SH-SY5Y (cell line): ENCODE results near the gene MORN4.

Experiments
- GATA2 ChIP-seq: IDR thresholded peaks from 2 replicates; pipeline ENCODE4 v1.6.1; 2011; ENCODE audit warnings: mild to moderate bottlenecking, low read depth, low read length
- GATA3 ChIP-seq: IDR thresholded peaks from 2 replicates; pipeline ENCODE4 v1.6.1; 2011; ENCODE audit warnings: low read depth, mild to moderate bottlenecking, low read length, moderate library complexity

The MORN4 gene

DNA sequence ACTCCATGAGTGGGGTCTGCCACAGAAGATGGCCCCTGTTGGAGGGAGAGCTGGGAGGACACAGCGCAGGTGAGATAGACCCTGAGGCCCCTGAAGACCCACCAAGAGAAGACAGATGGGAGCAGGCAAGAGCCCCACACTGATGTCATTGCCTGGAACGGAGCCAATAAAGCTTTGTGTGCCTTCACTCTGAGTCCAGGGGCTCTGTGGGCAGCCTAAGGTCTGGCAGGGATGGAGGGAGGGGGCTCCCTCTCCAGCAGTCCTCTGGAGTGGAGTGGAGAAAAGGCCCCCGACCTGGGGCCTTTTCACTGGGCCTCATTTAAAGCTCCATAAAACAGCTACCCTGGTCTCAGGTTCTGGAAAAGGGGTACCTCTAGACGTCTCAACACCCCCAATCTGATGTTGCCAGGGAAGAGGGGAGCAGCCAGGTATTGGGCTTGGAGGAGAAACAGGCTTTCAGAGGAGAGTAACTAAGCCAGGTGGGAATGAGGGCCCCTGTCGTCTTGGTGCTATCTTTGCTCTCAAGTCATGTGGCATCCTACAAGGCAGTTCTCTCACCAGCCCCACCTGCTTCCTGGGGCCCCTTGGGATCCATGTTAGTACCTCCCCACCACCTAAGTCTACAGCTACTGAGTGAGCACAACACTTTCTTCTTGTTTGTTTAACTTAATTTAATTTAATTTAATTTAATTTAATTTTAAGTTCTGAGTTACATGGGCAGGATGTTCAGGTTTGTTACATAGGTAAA is 42.4 kb downstream of the MORN4 start:
- no peak for TF ChIP-seq GATA3
- no peak for TF ChIP-seq GATA2

DNA sequence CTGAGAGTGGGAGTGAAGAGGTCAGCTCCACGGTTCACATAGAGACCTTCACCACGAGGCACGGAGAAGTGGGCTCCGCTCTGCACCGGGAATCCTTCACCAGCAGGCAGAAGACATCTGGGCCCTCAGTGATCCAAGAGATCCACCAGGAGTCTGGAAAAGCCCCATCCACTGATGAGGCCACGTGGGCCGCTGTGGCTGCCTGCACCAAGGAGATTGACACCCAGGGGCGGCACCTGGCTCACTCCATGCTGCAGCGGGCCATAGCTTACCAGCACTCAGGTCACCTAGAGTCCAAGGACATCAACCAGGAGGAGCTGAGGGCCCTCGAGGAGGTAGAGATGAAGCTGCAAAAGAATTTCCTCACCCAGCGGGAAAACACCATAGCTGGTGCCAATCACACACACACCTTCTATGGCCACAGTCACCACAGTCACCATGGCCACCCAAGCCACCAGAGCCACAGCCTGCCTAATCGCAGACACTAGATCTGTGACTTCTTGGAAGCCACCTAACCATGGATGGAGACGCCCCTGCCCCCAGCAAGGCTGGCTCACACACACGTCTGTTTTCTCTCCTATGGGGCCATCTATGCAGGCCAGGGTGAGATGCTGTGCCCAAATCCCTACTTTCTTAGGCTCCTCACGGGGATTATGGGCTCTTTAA is 43.1 kb downstream of the MORN4 start:
- TF ChIP-seq GATA3: no peak
- no peak for TF ChIP-seq GATA2

DNA sequence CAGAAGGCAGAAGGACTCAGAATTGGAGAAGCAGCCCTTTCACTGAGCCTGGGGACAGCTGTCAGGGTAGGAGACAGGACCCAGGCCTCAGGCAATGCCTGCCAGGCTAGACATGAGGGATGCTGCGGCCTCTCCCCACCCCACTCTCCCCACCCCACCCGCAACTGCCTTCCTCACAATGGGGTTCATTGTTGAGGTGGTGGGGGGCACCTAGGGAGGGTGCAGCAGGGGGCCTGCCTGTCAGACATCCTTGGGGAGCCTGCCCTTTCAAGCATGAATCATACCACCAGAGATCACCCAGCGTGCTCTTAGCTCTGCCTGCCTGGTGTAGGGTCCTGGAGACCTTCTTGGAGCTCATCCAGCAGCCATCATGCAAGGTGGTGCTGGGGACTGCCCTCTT is 43.8 kb downstream of the MORN4 start, which contains the start of gene C10orf62:
Gene C10orf62 (plus strand): TSS at position 243 of the 400 bp plus-strand sequence. CDS start 177 bp downstream, outside the sequence.
- TF ChIP-seq GATA3 (no peak), GATA2 (no peak)

DNA sequence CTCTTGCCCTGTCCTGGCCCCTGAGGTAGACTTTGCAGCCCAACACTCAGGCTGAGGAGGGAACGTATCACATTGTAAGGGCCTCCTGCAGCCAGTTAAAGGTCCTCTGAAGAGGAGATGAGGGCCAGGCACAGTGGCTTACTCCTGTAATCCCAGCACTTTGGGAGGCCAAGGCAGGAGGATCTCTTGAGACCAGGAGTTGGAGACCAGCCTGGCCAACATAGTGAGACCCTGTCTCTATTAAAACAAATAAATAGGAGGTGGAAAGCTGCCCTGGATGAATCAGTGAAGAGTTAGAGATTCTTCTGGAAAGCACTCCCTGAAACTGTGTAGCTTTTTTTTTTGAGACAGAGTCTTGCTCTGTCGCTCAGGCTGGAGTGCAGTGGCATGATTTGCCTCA is 46.1 kb downstream of the MORN4 start:
- TF ChIP-seq GATA3 (no peak), GATA2 (no peak)

DNA sequence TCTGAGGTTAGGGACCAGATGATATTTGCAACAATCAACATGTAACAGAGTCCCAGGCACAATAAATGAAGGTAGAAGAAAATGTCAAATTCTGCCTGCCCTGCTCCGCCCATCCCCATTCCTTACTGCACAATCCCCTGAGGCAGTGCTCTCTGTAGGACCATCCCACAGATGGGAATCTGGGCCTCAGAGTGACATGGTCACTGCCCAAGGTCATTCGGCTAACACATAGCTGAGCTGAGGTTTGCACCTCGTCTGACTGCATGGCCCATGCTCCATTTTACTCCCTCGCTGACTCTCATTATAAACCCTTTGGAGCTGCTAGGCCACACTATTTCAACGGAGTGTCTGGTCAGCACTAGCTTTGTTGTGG is 47.9 kb downstream of the MORN4 start:
- TF ChIP-seq GATA2: no peak
- TF ChIP-seq GATA3: no peak

DNA sequence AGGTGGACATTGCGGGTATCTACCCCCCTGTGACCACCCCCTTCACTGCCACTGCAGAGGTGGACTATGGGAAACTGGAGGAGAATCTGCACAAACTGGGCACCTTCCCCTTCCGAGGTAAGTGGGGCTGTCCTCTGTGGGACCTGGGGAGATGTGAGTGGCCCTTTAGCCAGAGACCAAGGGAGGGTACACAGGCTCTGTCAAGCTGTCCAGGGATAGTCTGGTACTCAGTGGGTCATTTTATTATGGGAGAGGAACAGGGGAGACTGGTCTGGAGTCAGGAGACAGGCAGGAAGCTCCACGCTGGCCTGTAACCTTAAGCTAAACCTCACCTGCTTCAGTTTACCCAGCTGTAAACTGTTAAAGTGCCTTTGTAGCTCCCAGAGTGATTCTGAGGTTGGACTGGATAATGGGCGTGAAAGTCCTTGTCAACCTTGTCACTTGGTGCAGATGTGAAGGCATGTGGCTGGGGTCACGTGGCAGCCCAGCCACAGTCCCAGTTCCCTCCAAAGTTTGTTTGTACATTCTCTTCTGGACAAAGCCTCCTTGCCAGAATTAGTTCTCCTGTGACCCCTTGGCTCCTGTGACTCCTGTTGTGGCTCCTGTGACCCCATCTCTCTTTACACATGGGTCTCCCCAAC is 48.4 kb downstream of the MORN4 start:
- TF ChIP-seq GATA2 (no peak), GATA3 (no peak)

DNA sequence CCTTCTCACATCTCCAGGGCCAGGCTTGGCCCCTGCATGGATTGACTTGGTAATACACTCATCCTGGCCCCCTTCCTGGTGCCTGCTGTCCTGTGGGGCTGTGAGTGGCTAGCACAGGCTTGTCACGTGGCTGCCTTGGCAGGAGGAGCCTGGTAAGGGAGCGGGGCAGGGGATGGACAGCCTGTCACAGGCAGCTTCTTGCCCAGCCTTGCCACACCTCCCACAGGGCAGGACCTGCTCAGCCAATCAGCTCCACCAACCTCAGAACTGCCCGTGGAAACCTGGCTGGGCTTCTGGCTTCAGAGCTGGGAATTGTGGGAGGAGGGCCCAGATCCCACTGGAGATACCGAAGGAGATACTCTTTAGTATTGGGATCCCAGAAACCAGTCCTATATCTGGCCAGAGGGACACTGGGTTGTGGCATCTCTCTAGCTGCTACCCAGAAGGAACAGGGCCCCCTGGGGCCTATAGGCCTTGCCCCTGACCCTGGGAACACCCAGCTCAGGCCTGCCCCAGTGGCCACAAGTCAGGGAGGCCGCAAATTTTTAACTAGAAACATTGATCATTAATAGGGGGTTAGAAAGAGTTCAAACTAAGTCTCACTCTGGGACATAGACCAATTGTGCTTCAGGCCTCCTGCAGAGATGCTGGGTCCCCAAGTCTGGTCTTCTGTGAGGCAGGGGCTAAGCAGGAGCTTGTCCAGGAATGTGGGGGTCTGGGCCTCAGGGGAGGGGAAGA is 49.1 kb downstream of the MORN4 start, which contains the start of gene HOGA1:
Gene HOGA1 (plus strand): TSS at position 330 of the 738 bp plus-strand sequence. CDS start 315 bp downstream, at position 645.
- TF ChIP-seq GATA2 (peak; percentile 54; the same call in 1 of the 2 replicates), GATA3 (no peak)

DNA sequence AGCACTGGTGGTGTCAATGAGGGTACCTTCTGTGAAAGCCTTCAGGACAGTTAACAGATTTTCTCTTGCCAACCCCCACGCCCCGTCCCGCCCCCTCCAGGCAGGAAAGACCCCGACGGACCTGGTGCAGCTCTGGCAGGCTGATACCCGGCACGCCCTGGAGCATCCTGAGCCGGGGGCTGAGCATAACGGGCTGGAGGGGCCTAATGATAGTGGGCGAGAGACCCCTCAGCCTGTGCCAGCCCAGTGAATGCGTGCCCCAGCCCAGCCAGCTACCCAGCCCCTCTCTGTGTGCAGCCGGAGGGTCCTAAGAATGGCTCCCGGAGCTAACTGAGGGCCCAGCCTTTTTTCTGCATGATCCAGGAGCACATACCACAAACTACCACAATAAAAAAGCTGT is 49.8 kb downstream of the MORN4 start:
- TF ChIP-seq GATA3 (no peak), GATA2 (no peak)

DNA sequence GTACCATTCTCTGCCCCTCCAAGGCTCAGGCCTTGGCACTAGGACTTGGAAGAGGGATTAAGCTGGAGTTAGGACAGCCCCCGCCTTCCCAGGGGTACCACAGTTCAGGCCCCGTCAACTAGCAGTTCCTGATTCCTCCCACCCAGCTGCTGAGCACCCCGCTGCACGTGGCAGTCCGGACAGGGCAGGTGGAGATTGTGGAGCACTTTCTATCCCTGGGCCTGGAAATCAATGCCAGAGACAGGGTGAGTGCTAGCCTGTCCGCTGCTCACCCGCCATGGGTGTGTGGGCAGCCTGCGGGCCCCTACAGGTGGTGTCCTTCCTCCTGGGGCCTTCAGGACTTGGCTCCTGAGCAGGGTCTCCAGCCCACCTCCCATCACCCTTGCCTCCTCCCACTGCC is 51.1 kb downstream of the MORN4 start:
- no peak for TF ChIP-seq GATA2
- no peak for TF ChIP-seq GATA3

DNA sequence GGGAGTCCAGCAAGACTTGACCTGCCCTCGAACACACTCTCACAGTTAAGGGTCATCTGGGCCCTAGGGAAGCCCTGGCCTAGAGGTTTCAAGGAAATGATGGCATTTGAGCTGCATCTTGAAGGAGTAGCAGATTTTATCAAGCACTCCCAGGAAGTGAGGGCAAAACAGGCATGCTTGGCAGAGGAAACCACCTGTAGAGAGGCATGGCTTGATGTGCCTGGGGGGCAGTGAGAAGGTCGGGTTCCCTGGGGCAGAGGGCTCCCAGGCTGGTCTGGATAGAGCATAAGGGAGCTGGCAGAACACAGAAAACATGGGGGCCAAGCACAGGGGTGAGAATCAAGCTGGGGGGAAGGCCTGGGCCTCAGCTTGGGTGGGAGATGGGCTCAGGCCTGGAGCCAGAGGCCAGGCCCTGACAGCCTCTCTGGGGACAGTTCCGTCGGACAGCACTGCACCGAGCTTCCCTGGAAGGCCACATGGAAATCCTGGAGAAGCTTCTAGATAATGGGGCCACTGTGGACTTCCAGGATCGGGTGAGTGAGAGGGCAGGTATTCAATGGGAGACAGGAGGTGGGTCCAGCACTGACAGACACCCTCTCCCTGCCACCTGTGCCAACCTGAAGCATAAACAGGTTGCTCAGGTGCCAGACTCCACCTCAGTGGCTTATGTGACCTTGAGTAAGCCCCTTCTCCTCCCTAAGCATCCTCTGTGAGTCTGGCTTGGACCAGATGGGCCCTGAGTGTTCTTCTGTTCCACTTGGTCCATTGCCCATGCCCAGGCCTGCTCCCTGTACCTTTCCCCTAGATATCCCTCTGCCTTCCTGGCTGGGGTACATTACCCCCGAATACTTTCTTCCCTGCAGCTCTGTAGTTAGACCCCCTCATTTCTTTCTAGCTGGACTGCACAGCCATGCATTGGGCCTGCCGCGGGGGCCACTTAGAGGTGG is 52.6 kb downstream of the MORN4 start:
- TF ChIP-seq GATA3 (no peak), GATA2 (no peak)

DNA sequence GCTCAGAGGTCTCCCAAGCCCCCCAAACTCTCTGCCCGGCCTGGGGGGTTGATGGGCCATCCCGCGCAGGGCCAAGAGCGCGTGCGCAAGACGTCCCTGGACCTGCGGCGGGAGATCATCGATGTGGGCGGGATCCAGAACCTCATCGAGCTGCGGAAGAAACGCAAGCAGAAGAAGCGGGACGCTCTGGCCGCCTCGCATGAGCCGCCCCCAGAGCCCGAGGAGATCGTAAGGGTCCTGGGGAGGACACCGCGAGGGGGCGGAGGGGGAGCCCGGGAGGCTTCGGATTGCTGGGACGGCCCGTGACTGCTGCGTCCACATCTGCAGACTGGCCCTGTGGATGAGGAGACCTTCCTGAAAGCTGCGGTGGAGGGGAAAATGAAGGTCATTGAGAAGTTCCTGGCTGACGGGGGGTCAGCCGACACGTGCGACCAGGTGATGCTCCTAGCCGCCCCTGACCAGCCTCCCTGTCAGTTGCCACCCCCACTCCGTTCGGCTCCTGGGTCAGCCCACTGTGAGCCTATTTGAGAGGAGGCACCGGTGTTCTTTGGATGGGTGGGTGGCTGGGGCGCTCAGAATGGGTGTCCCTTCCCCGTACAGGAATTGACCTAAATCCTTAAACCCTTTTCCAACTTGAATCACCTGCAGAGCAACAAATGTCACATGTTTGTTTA is 55.0 kb downstream of the MORN4 start:
- TF ChIP-seq GATA3: no peak
- TF ChIP-seq GATA2: no peak

DNA sequence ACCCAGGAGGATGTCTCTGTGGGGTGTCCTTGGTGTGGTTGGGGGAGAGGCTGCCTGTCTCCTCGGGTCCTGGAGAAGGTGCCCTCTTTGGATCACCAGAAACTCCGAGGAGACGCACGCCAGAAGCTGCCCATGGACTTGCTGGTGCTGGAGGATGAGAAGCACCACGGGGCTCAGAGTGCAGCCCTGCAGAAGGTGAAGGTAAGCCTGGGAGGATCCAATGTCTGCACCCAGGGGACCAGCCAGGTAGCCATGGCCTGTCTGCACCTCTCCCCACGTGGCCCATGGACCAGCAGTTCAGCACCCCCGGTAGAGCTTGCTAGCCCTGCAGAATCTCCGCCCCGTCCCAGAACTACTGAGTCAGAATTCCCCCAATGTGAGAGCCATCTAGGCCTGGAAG is 55.6 kb downstream of the MORN4 start:
- TF ChIP-seq GATA2 (no peak), GATA3 (no peak)

DNA sequence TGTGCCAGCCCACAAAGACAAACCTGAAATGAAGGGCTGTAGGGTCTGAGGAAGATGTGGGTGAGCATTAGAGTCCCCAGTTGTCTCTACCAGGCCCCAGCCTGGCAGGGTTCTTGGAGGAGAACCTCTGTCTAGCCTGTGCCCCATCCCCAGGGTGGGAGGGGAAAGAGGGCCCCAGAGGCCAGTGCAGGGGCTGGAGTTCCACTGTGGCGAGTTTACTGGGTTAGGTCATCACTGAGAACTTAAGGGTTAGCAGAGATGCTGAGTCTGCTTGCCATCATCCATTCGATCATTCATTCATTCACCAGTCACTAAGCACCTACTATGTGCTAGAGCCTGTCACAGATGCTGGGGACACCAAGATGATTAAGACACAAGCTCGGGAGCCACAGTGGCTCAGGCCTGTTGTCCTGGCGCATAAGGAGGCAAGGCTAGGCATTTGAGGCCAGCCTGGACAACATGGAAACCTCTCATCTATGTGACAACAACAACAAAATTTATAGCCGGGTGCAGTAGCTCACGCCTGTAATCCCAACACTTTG is 58.1 kb downstream of the MORN4 start:
- TF ChIP-seq GATA3: no peak
- no peak for TF ChIP-seq GATA2
